Hepatocyte (in vitro differentiated cells): ENCODE data around the gene MACROD2. TPM values are rescaled to one million over a fixed set of nuclear protein-coding genes. Genes with fewer than 3 reads are reported as not detected.

Source experiments
- DNase-seq: peaks from one replicate; pipeline ENCODE4 v3.0.0-alpha.2; 2016; ENCODE audit warnings: low spot score
- H2AFZ ChIP-seq: fragments of 200-600 bp; sonication (generic); 2 replicates; pipeline ENCODE4 v1.6.0; 2016; ENCODE audit warnings: antibody characterized with exemption, mild to moderate bottlenecking
- H3K27ac ChIP-seq: fragments of 200-600 bp; sonication (generic); 2 replicates; pipeline ENCODE4 v1.5.1; 2016; ENCODE audit warnings: mild to moderate bottlenecking
- H3K27me3 ChIP-seq: fragments of 200-600 bp; sonication (generic); 2 replicates; pipeline ENCODE4 v1.6.1; 2016
- H3K36me3 ChIP-seq: fragments of 200-600 bp; sonication (generic); replicated peaks from 2 replicates; pipeline ENCODE4 v1.5.1; 2016; ENCODE audit warnings: low read depth; ENCODE audit not compliant: insufficient read depth
- H3K4me1 ChIP-seq: fragments of 200-600 bp; sonication (generic); 2 replicates; pipeline ENCODE4 v1.5.1; 2016; ENCODE audit warnings: mild to moderate bottlenecking, moderate library complexity; ENCODE audit not compliant: insufficient read depth
- H3K4me2 ChIP-seq: fragments of 200-600 bp; sonication (generic); 2 replicates; pipeline ENCODE4 v1.6.0; 2016
- H3K4me3 ChIP-seq: fragments of 200-600 bp; sonication (generic); 2 replicates; pipeline ENCODE4 v1.5.1; 2016; ENCODE audit warnings: mild to moderate bottlenecking
- H3K79me2 ChIP-seq: fragments of 200-600 bp; sonication (generic); 2 replicates; pipeline ENCODE4 v1.6.0; 2017; ENCODE audit warnings: mild to moderate bottlenecking
- H3K9me2 ChIP-seq: fragments of 200-600 bp; sonication (generic); replicated peaks from 2 replicates; pipeline ENCODE4 v1.6.0; 2017; ENCODE audit warnings: mild to moderate bottlenecking; ENCODE audit not compliant: insufficient read depth
- H3K9me3 ChIP-seq: fragments of 200-600 bp; sonication (generic); 2 replicates; pipeline ENCODE4 v1.5.1; 2016; ENCODE audit warnings: low read depth, mild to moderate bottlenecking
- H4K20me1 ChIP-seq: fragments of 200-600 bp; sonication (generic); 2 replicates; pipeline ENCODE4 v1.6.0; 2016; ENCODE audit warnings: mild to moderate bottlenecking; ENCODE audit not compliant: insufficient read depth, poor library complexity, severe bottlenecking
- EZH2 ChIP-seq: fragments of 200-600 bp; sonication (generic); IDR thresholded peaks from 2 replicates; pipeline ENCODE4 v1.6.1; 2016; ENCODE audit warnings: antibody characterized with exemption, mild to moderate bottlenecking, borderline replicate concordance
- EZH2phosphoT487 ChIP-seq: fragments of 200-600 bp; sonication (generic); IDR thresholded peaks from one replicate; pipeline ENCODE4 v1.6.1; 2018; ENCODE audit warnings: antibody characterized with exemption, mild to moderate bottlenecking, low read depth, moderate library complexity; ENCODE audit not compliant: unreplicated experiment, severe bottlenecking
- WGBS: methylation state at CpG from one replicate; pipeline ENCODE4 v1.1.6; 2016; ENCODE audit warnings: low lambda C conversion rate; ENCODE audit errors: missing lambda C conversion rate; 5-methylcytosine and 5-hydroxymethylcytosine counted together
- polyA plus RNA-seq: library from polyadenylated mRNA; unstranded; fragments of >200 nt; fragmentation: Nextera tagmentation; extraction: Ambion mirVana; gene quantifications from 2 replicates; pipeline ENCODE4 v1.2.1, GENCODE V29; 2016
- total RNA-seq: library from RNA; depleted of rRNA; stranded (reverse); fragments of >200 nt; gene quantifications from 2 replicates; pipeline ENCODE4 v1.2.3, GENCODE V29; 2014
- TF ChIP-seq, protein P1 (sequence below): fragments of 200-600 bp; sonication (generic); IDR thresholded peaks from 2 replicates; pipeline ENCODE4 v1.5.1; 2016; ENCODE audit warnings: antibody characterized with exemption, mild to moderate bottlenecking; ENCODE audit not compliant: poor library complexity

Gene MACROD2
- total and polyA plus RNA-seq, 2 experiments from 2014 or later = 2.4 to 3.1 TPM

GRCh38 chr20:15924556-15924955, 1929.2 kb downstream of the MACROD2 start:
- Histone ChIP-seq H3K36me3 (no peaks in the 10 kb centered on the region), H3K4me2 (no peak overlapping the region), H3K4me3 (no peak overlapping the region), H4K20me1 (no peaks in the 10 kb centered on the region), H3K9me3 (no peaks in the 10 kb centered on the region), H3K27ac (no peak overlapping the region), H3K27me3 (no peaks in the 10 kb centered on the region), H3K79me2 (no peaks in the 10 kb centered on the region), H3K4me1 (peaks cover 3% of the 10 kb centered on the region), H2AFZ (no peak overlapping the region), H3K9me2 (no peaks in the 10 kb centered on the region)
- DNase-seq = no peak
- TF ChIP-seq EZH2 (no peak), EZH2phosphoT487 (no peak)
- WGBS = 97% methylated on average over 1 of the region's 1 CpG

DNA sequence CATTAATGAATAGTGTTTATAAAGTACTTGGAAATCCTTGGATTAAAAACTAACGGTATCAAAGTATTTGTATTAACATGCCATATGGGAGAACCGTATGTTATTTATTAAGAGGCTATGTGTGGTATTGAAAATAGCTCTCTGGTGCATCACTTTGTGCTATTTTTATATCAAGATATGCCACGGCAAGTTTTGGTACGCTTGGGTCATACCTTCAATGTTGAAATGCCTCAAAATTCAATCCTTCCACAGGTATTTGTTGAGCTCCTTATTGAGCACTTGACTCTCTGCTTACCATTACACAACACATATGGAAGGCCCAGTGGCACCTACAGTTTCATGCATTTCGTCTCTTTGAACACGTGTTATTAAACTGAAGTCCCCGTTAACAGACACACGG, 1930.1 kb downstream of the MACROD2 start:
- Histone ChIP-seq H3K79me2 (no peaks in the 10 kb centered on the region), H3K4me3 (no peak overlapping the region), H3K27ac (no peak overlapping the region), H2AFZ (no peak overlapping the region), H4K20me1 (no peaks in the 10 kb centered on the region), H3K4me2 (no peak overlapping the region), H3K9me2 (no peaks in the 10 kb centered on the region), H3K4me1 (peaks cover 3% of the 10 kb centered on the region), H3K9me3 (no peaks in the 10 kb centered on the region), H3K36me3 (no peaks in the 10 kb centered on the region), H3K27me3 (no peaks in the 10 kb centered on the region)
- DNase-seq = no peak
- WGBS = 90% methylated on average over 8 of the region's 8 CpGs
- TF ChIP-seq, protein P1, sequence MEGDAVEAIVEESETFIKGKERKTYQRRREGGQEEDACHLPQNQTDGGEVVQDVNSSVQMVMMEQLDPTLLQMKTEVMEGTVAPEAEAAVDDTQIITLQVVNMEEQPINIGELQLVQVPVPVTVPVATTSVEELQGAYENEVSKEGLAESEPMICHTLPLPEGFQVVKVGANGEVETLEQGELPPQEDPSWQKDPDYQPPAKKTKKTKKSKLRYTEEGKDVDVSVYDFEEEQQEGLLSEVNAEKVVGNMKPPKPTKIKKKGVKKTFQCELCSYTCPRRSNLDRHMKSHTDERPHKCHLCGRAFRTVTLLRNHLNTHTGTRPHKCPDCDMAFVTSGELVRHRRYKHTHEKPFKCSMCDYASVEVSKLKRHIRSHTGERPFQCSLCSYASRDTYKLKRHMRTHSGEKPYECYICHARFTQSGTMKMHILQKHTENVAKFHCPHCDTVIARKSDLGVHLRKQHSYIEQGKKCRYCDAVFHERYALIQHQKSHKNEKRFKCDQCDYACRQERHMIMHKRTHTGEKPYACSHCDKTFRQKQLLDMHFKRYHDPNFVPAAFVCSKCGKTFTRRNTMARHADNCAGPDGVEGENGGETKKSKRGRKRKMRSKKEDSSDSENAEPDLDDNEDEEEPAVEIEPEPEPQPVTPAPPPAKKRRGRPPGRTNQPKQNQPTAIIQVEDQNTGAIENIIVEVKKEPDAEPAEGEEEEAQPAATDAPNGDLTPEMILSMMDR = no peak
- TF ChIP-seq EZH2 (no peak), EZH2phosphoT487 (no peak)

- no peaks in the 10 kb centered on the region for H3K27me3 ChIP-seq
- no peak overlapping the region for H3K4me2 ChIP-seq
- peaks cover 10% of the 10 kb centered on the region for H3K4me1 ChIP-seq
- no peak for DNase-seq
- no peak overlapping the region for H3K4me3 ChIP-seq
- no peaks in the 10 kb centered on the region for H4K20me1 ChIP-seq
- H3K9me3 ChIP-seq = no peaks in the 10 kb centered on the region
- 78% methylated on average over 3 of the region's 3 CpGs for WGBS
- TF ChIP-seq, protein P1 = no peak
- TF ChIP-seq EZH2 = no peak
- no peak for TF ChIP-seq EZH2phosphoT487
- H3K9me2 ChIP-seq = no peaks in the 10 kb centered on the region
- H2AFZ ChIP-seq = no peak overlapping the region
- no peaks in the 10 kb centered on the region for H3K36me3 ChIP-seq
- no peak overlapping the region for H3K27ac ChIP-seq
- H3K79me2 ChIP-seq = no peaks in the 10 kb centered on the region
Measured at GRCh38 chr20:15927893-15928650, 1932.8 kb downstream of the MACROD2 start.

DNA sequence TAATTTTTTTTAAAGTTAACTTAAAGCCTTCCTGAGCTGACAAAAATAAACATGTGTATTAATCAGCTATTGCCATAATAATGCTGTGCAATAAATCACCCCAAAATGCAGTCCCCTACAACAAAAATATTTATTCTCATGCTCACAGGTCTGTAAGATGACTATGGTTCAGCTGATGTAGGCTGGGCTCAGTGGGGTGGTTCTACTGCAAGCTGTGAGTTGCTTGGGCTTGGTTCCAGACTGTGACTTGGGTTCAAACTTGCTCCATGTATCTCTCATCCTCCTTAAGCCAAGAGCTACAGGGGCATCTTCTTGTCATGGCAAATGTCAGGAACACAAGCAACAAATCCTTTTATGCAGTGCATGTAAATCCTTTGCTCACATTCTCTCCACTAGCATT, 1933.6 kb downstream of the MACROD2 start:
- Histone ChIP-seq H3K27me3 (no peaks in the 10 kb centered on the region), H3K9me3 (no peaks in the 10 kb centered on the region), H3K9me2 (no peaks in the 10 kb centered on the region), H4K20me1 (no peaks in the 10 kb centered on the region), H3K79me2 (no peaks in the 10 kb centered on the region), H3K4me3 (no peak overlapping the region), H2AFZ (no peak overlapping the region), H3K4me1 (peaks cover 10% of the 10 kb centered on the region), H3K4me2 (no peak overlapping the region), H3K27ac (no peak overlapping the region), H3K36me3 (no peaks in the 10 kb centered on the region)
- DNase-seq = no peak
- no peak for TF ChIP-seq EZH2
- TF ChIP-seq, protein P1 = no peak
- TF ChIP-seq EZH2phosphoT487 = no peak
